IMR-90 (cell line): ENCODE measurements around the gene ZMYM4.

ENCODE experiments used
- BHLHE40 ChIP-seq: fragments of 150-350 bp; IDR thresholded peaks from 2 replicates; pipeline ENCODE4 v1.6.1; 2016; ENCODE audit warnings: mild to moderate bottlenecking, low read depth, low read length
- CEBPB ChIP-seq: IDR thresholded peaks from 2 replicates; pipeline ENCODE4 v1.6.1; 2012; ENCODE audit warnings: low read depth, low read length, improper control_type of control experiment
- FOS ChIP-seq: fragments of 150-350 bp; IDR thresholded peaks from 2 replicates; pipeline ENCODE4 v1.6.1; 2016; ENCODE audit warnings: low read depth, low read length
- MAFK ChIP-seq: IDR thresholded peaks from 2 replicates; pipeline ENCODE4 v1.6.1; 2012; ENCODE audit warnings: low read depth, low read length, improper control_type of control experiment
- MXI1 ChIP-seq: IDR thresholded peaks from 2 replicates; pipeline ENCODE4 v1.6.1; 2012; ENCODE audit warnings: low read depth, mild to moderate bottlenecking, low read length, moderate library complexity, borderline replicate concordance
- POLR2A ChIP-seq: IDR thresholded peaks from 2 replicates; pipeline ENCODE4 v1.6.1; 2012; ENCODE audit warnings: mild to moderate bottlenecking, low read depth, low read length
- RAD21 ChIP-seq: IDR thresholded peaks from 2 replicates; pipeline ENCODE4 v1.6.1; 2012; ENCODE audit warnings: low read length, improper control_type of control experiment
- RCOR1 ChIP-seq: IDR thresholded peaks from 2 replicates; pipeline ENCODE4 v1.6.1; 2012; ENCODE audit warnings: mild to moderate bottlenecking, low read length, improper control_type of control experiment; ENCODE audit not compliant: insufficient replicate concordance
- RFX5 ChIP-seq: IDR thresholded peaks from 2 replicates; pipeline ENCODE4 v1.8.0; 2012; ENCODE audit warnings: low read depth, mild to moderate bottlenecking, low read length, moderate library complexity
- SMC3 ChIP-seq: fragments of 150-350 bp; IDR thresholded peaks from 2 replicates; pipeline ENCODE4 v1.6.1; 2016; ENCODE audit warnings: low read depth, mild to moderate bottlenecking, antibody characterized with exemption, low read length, moderate library complexity
- TF ChIP-seq, protein P1 (sequence below): conservative IDR thresholded peaks from 2 replicates; pipeline ENCODE4 v1.5.1; 2012; ENCODE audit warnings: mild to moderate bottlenecking, low read depth, low read length, improper control_type of control experiment
- TF ChIP-seq, protein P2 (sequence below): fragments of 150-350 bp; IDR thresholded peaks from 2 replicates; pipeline ENCODE4 v1.6.1; 2017; ENCODE audit warnings: mild to moderate bottlenecking, antibody characterized with exemption, low read length, low read depth
- TF ChIP-seq, protein P3 (sequence below): fragments of 150-350 bp; IDR thresholded peaks from 2 replicates; pipeline ENCODE4 v1.6.1; 2016; ENCODE audit warnings: low read depth, mild to moderate bottlenecking, low read length, moderate library complexity, borderline replicate concordance

DNA sequence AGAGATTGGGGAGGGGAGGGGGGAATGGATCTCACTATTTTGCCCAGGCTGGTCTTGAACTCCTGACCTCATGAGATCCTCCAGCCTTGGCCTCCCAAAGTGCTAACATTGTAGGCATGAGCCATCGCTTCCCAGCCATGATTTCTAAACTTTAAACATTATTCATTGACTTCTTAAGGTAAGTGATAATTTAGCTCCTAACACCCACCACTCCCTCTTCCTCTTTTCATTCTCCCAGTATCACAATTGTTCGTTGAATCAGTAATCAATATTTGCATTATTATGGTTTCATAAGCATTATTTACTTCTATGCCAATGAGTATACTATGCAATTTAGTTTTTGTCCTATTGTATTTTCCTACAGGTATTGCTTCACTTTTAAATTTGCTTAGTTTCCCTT, 42.0 kb upstream of the ZMYM4 start:
- TF ChIP-seq, protein P1, sequence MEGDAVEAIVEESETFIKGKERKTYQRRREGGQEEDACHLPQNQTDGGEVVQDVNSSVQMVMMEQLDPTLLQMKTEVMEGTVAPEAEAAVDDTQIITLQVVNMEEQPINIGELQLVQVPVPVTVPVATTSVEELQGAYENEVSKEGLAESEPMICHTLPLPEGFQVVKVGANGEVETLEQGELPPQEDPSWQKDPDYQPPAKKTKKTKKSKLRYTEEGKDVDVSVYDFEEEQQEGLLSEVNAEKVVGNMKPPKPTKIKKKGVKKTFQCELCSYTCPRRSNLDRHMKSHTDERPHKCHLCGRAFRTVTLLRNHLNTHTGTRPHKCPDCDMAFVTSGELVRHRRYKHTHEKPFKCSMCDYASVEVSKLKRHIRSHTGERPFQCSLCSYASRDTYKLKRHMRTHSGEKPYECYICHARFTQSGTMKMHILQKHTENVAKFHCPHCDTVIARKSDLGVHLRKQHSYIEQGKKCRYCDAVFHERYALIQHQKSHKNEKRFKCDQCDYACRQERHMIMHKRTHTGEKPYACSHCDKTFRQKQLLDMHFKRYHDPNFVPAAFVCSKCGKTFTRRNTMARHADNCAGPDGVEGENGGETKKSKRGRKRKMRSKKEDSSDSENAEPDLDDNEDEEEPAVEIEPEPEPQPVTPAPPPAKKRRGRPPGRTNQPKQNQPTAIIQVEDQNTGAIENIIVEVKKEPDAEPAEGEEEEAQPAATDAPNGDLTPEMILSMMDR = no peak
- TF ChIP-seq FOS = no peak
- TF ChIP-seq, protein P2, sequence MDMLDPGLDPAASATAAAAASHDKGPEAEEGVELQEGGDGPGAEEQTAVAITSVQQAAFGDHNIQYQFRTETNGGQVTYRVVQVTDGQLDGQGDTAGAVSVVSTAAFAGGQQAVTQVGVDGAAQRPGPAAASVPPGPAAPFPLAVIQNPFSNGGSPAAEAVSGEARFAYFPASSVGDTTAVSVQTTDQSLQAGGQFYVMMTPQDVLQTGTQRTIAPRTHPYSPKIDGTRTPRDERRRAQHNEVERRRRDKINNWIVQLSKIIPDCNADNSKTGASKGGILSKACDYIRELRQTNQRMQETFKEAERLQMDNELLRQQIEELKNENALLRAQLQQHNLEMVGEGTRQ = no peak
- TF ChIP-seq MXI1 = no peak
- TF ChIP-seq CEBPB = peak; percentile 24; the same call in 1 of the 2 replicates
- no peak for TF ChIP-seq SMC3
- no peak for TF ChIP-seq POLR2A
- TF ChIP-seq RFX5 = no peak
- TF ChIP-seq BHLHE40 = no peak
- no peak for TF ChIP-seq MAFK
- TF ChIP-seq, protein P3, sequence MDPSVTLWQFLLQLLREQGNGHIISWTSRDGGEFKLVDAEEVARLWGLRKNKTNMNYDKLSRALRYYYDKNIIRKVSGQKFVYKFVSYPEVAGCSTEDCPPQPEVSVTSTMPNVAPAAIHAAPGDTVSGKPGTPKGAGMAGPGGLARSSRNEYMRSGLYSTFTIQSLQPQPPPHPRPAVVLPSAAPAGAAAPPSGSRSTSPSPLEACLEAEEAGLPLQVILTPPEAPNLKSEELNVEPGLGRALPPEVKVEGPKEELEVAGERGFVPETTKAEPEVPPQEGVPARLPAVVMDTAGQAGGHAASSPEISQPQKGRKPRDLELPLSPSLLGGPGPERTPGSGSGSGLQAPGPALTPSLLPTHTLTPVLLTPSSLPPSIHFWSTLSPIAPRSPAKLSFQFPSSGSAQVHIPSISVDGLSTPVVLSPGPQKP = no peak
- TF ChIP-seq RAD21 = no peak
- TF ChIP-seq RCOR1 = no peak
